SU-DHL-6 (cell line): ENCODE results near the gene EYA3.

Experiments
- H2AFZ ChIP-seq: fragments of 200-600 bp; sonication (generic); 2 replicates; pipeline ENCODE4 v1.6.1; 2014; ENCODE audit warnings: low read depth, mild to moderate bottlenecking, moderate library complexity, mixed read lengths, antibody characterized with exemption, low read length; ENCODE audit not compliant: severe bottlenecking
- H3F3A ChIP-seq: fragments of 200-600 bp; shearing (Covaris generic); 2 replicates; pipeline ENCODE4 v1.6.0; 2016; ENCODE audit warnings: antibody characterized with exemption, mild to moderate bottlenecking; ENCODE audit not compliant: insufficient read depth
- H3K27ac ChIP-seq: fragments of 200-600 bp; sonication (generic); 2 replicates; pipeline ENCODE4 v1.5.1; 2016; ENCODE audit warnings: low read depth, mild to moderate bottlenecking, low read length, moderate library complexity, mixed read lengths
- H3K27me3 ChIP-seq: fragments of 200-600 bp; sonication (generic), shearing (Covaris generic); 2 replicates; pipeline ENCODE4 v1.6.0; 2014; ENCODE audit warnings: mild to moderate bottlenecking, low read length
- H3K36me3 ChIP-seq: fragments of 200-600 bp; sonication (generic); 2 replicates; pipeline ENCODE4 v1.6.1; 2014; ENCODE audit warnings: mild to moderate bottlenecking, low read length, mixed read lengths
- H3K4me2 ChIP-seq: fragments of 300-600, 200-600 bp; shearing (Covaris generic), sonication (generic); 2 replicates; pipeline ENCODE4 v1.6.0; 2014; ENCODE audit warnings: low read length, low read depth, mild to moderate bottlenecking; ENCODE audit not compliant: poor library complexity, severe bottlenecking
- H3K4me3 ChIP-seq: fragments of 200-600 bp; sonication (generic); 2 replicates; pipeline ENCODE4 v1.5.1; 2014; ENCODE audit warnings: antibody characterized with exemption, low read length, mild to moderate bottlenecking, mixed read lengths; ENCODE audit not compliant: insufficient read depth, poor library complexity, severe bottlenecking
- H3K79me2 ChIP-seq: fragments of 200-600 bp; sonication (generic); 2 replicates; pipeline ENCODE4 v1.6.1; 2014; ENCODE audit warnings: mild to moderate bottlenecking, low read length, moderate library complexity; ENCODE audit not compliant: insufficient read depth
- H3K9ac ChIP-seq: fragments of 200-600 bp; sonication (generic); 2 replicates; pipeline ENCODE4 v1.7.0; 2014; ENCODE audit warnings: mild to moderate bottlenecking, low read length
- H3K9me2 ChIP-seq: fragments of 200-600 bp; sonication (generic); replicated peaks from 2 replicates; pipeline ENCODE4 v1.6.1; 2014; ENCODE audit warnings: low read length; ENCODE audit not compliant: insufficient read depth
- H3K9me3 ChIP-seq: fragments of 200-600 bp; sonication (generic); 2 replicates; pipeline ENCODE4 v1.6.1; 2014; ENCODE audit warnings: low read length, mixed read lengths; ENCODE audit not compliant: insufficient read depth
- H4K20me1 ChIP-seq: fragments of 200-600 bp; sonication (generic); 2 replicates; pipeline ENCODE4 v1.6.1; 2014; ENCODE audit warnings: low read depth, mild to moderate bottlenecking, antibody characterized with exemption, low read length, moderate library complexity, mixed read lengths
- CTCF ChIP-seq: fragments of 200-600 bp; sonication (generic); IDR thresholded peaks from one replicate; pipeline ENCODE4 v1.5.1; 2017; ENCODE audit warnings: antibody characterized with exemption, mild to moderate bottlenecking, low read length, moderate library complexity; ENCODE audit not compliant: insufficient read depth, poor library complexity, severe bottlenecking
- EZH2phosphoT487 ChIP-seq: fragments of 200-600 bp; sonication (generic), shearing (Covaris generic); conservative IDR thresholded peaks from 2 replicates; pipeline ENCODE4 v1.6.1; 2018; ENCODE audit warnings: mild to moderate bottlenecking, antibody characterized with exemption, low read length, moderate library complexity, mixed read lengths

EYA3 gene

GRCh38 chr1:28104866-28105467, 16.6 kb upstream of the EYA3 start:
- H3K36me3 ChIP-seq = no peaks in the 10 kb centered on the region
- no peaks in the 10 kb centered on the region for H3K27me3 ChIP-seq
- no peaks in the 10 kb centered on the region for H4K20me1 ChIP-seq
- no peak for TF ChIP-seq CTCF
- no peak for TF ChIP-seq EZH2phosphoT487
- H3K79me2 ChIP-seq = no peaks in the 10 kb centered on the region
- H3K9me2 ChIP-seq = no peaks in the 10 kb centered on the region
- H3K9ac ChIP-seq = no peak overlapping the region
- H3K4me2 ChIP-seq = no peak overlapping the region
- no peak overlapping the region for H3K27ac ChIP-seq
- H3F3A ChIP-seq = no peaks in the 10 kb centered on the region
- no peaks in the 10 kb centered on the region for H3K9me3 ChIP-seq
- H2AFZ ChIP-seq = peak overlapping the region; percentile 62
- no peak overlapping the region for H3K4me3 ChIP-seq

GRCh38 chr1:28102189-28102588, 13.8 kb upstream of the EYA3 start:
- Histone ChIP-seq H4K20me1 (no peaks in the 10 kb centered on the region), H3K79me2 (no peaks in the 10 kb centered on the region), H3K4me3 (no peak overlapping the region), H3K36me3 (no peaks in the 10 kb centered on the region), H3K9ac (no peak overlapping the region), H3K27me3 (no peaks in the 10 kb centered on the region), H3K9me3 (no peaks in the 10 kb centered on the region), H3K4me2 (no peak overlapping the region), H3F3A (no peaks in the 10 kb centered on the region), H2AFZ (no peak overlapping the region), H3K27ac (no peak overlapping the region), H3K9me2 (no peaks in the 10 kb centered on the region)
- TF ChIP-seq EZH2phosphoT487 (no peak), CTCF (no peak)

DNA sequence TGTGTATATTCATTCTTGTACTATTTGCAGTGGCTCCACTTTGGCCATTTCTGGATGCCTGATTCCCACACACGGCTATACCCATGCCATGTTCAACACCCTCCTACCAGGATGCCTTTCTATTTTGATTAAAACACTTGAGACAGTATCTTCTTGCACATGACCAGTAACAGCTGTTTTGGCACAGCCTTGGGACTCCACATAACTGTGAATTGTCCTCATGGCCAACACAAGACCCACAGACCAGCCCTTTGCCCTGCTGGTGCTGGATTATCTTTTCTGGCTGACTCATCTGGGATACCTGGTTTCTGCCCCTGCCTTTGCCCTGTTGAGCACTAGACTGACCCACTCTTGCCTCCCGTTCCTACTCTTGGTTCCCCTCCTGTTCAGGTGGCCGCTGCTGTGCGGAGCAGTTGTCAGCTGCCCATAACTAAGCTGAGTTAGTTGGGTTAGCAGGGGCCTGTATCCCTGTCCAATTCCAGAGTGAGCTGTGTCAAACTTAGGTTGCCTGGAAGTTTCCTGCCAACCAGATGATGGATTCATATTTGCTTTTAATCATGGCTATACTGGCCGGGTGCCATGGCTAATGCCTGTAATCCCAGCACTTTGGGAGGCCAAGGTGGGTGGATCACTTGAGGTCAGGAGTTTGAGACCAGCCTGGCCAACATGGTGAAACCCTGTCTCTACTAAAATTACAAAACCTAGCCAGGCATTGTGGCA, 10.8 kb upstream of the EYA3 start:
- no peak for TF ChIP-seq EZH2phosphoT487
- no peak for TF ChIP-seq CTCF
- no peak overlapping the region for H2AFZ ChIP-seq

More for the DNA sequence above, 10.8 kb upstream of the EYA3 start:
- Histone ChIP-seq H3K79me2 (no peaks in the 10 kb centered on the region), H3K27me3 (no peaks in the 10 kb centered on the region), H3F3A (no peaks in the 10 kb centered on the region), H3K4me2 (no peak overlapping the region), H3K9me2 (no peaks in the 10 kb centered on the region), H3K4me3 (no peak overlapping the region), H3K36me3 (no peaks in the 10 kb centered on the region), H3K27ac (no peak overlapping the region), H3K9me3 (no peaks in the 10 kb centered on the region), H4K20me1 (no peaks in the 10 kb centered on the region), H3K9ac (no peak overlapping the region)
